Left renal pelvis (tissue), 4 donors: Measurements from ENCODE around the gene TBC1D16. TPM values are rescaled to one million over a fixed set of nuclear protein-coding genes. Genes with fewer than 3 reads are reported as not detected.

Experiments
- DNase-seq, 4 donors: peaks; one replicate each; pipeline ENCODE4 v3.0.0-alpha.2; 2013; ENCODE audit warnings: low read depth in 4 of 4, low spot score in 3 of 4
- polyA plus RNA-seq, 4 donors: library from polyadenylated mRNA; unstranded; fragments of 120-200 nt; gene quantifications; one replicate each; pipeline ENCODE4 v1.2.1, GENCODE V29; 2013; ENCODE audit not compliant: insufficient read length in 4 of 4

Gene TBC1D16
- polyA plus RNA-seq, 4 donors, result 27.8 to 31.5 (median 30.4) TPM

- no peak for DNase-seq
Observed at GRCh38 chr17:79990051-79990592, 45.5 kb downstream of the TBC1D16 start.

GRCh38 chr17:79989106-79989835 lies 46.4 kb downstream of the TBC1D16 start:
- no peak for DNase-seq

- no peak for DNase-seq
Observed at GRCh38 chr17:79988185-79988971, 47.3 kb downstream of the TBC1D16 start.

GRCh38 chr17:79987935-79988184 lies 47.8 kb downstream of the TBC1D16 start:
- no peak for DNase-seq

GRCh38 chr17:79987187-79987934 lies 48.3 kb downstream of the TBC1D16 start:
- DNase-seq, result no peak

- DNase-seq, result no peak
Observed at GRCh38 chr17:79986411-79987186, 49.1 kb downstream of the TBC1D16 start.

- no peak for DNase-seq
Observed at GRCh38 chr17:79985943-79986391, 49.7 kb downstream of the TBC1D16 start.

- DNase-seq, result no peak
Observed at GRCh38 chr17:79985361-79985942, 50.2 kb downstream of the TBC1D16 start.

GRCh38 chr17:79984877-79985276 lies 50.8 kb downstream of the TBC1D16 start:
- DNase-seq, result no peak

GRCh38 chr17:79984045-79984840 lies 51.4 kb downstream of the TBC1D16 start:
- DNase-seq, result no peak

GRCh38 chr17:79983456-79983855 lies 52.2 kb downstream of the TBC1D16 start:
- no peak for DNase-seq

- DNase-seq, result no peak
Observed at GRCh38 chr17:79982986-79983385, 52.7 kb downstream of the TBC1D16 start.

GRCh38 chr17:79981661-79982101 lies 54.0 kb downstream of the TBC1D16 start:
- no peak for DNase-seq

- DNase-seq, result no peak
Observed at GRCh38 chr17:79981090-79981489, 54.6 kb downstream of the TBC1D16 start.

- DNase-seq, result no peak
Observed at GRCh38 chr17:79980246-79981043, 55.2 kb downstream of the TBC1D16 start.

GRCh38 chr17:79979816-79980215 lies 55.9 kb downstream of the TBC1D16 start:
- DNase-seq, result no peak

- DNase-seq, result no peak
Observed at GRCh38 chr17:79979221-79979741, 56.4 kb downstream of the TBC1D16 start.

- DNase-seq, result no peak
Observed at GRCh38 chr17:79978548-79978855, 57.2 kb downstream of the TBC1D16 start.
